H54 (cell line): Measurements from ENCODE around the gene PNMA6E.
"Not testable (repeated sequence)": the region's sequence is repeated elsewhere in the genome, so short reads cannot be mapped to it uniquely, and the experiment has no call there.

Source experiments
- DNase-seq: peaks from one replicate; pipeline ENCODE4 v3.0.0; 2011; ENCODE audit warnings: low spot score, mixed read lengths; ENCODE audit not compliant: insufficient read length
- FAIRE-seq: peaks from 3 replicates; lab custom pipeline; 2011; peaks lifted over from hg19 to GRCh38; lab: Jason Lieb, UNC
- POLR2A ChIP-seq: IDR thresholded peaks from 2 replicates; pipeline ENCODE4 v1.6.1; 2011; ENCODE audit warnings: low read depth, mild to moderate bottlenecking, low read length

The PNMA6E gene

DNA sequence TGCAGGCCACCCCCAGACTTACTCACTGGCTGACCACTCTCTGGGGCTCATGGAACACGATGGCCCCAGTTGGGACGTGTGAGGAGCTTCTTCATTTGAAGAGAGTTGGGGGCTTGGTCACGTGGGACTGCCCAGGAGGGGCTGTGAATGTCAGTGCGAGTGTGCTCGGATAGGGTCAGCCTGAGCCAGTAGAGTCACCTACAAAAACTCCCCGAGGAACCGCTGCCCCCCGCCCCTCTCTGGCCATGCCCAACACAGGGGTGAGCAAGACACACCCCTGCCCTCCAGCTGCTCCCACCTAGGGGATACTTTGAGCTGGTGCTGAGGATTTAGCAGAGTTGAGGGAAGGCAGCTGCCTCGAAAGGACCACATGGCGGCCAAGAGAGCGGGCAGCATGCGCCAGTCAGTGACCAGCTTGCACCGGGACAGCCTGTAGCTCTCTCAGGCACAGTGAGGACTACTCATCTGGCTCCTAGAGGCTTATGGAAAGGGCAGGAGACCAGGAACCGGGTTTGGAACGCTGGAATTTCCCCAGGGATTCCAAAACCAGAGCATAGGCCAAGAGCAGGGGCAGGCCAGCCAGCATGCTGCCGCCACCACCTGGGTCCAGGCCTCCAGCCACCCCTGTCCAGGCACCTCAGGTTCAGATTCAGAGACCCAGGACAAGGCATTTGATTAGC is 8.4 kb downstream of the PNMA6E start:
- DNase-seq (no peak), FAIRE-seq (no peak)
- no peak for TF ChIP-seq POLR2A

GRCh38 chrX:153389460-153389768 is 11.7 kb downstream of the PNMA6E start:
- FAIRE-seq, DNase-seq: not testable (repeated sequence)

GRCh38 chrX:153388722-153389459 is 12.3 kb downstream of the PNMA6E start:
- FAIRE-seq (no peak), DNase-seq (no peak)
- no peak for TF ChIP-seq POLR2A

DNA sequence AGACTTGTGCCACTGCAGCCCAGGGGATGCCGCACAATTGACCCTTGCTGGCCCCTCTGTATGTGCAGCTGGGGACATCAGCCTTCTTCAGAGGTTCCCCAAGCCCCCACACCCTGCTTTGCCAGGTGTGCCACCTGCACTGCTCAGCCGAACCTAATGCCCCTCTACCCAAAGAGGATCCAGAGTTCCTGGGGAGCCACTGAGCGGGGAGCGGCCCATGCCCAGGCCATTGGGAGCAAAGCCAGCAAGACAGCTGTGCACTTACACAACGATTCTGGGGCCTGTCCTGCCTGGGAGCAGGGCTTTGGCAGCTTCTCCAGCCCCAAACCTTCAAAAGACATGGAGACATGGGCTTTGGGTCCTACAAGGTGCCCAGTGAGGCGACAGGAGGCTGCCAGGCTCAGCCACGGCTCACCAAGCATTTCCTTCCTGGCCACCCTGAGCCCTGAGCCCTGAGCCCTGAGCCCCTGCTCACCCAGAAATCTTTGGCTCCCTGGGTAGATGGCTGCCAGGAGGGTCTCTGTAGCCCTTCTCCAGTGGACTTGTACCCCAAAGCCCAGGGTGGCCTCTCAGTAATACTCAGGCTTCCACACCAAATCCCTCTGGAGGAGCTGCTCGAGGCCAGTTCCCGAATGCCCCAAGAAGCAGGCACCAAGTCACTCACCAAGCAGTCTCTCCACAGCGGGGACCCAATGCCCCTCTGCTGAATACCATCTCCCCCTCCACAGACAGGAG is 13.0 kb downstream of the PNMA6E start:
- DNase-seq (no peak), FAIRE-seq (no peak)

GRCh38 chrX:153387345-153387744 is 13.8 kb downstream of the PNMA6E start:
- DNase-seq (no peak), FAIRE-seq (no peak)
- TF ChIP-seq POLR2A, result no peak

More for the DNA sequence above, 13.0 kb downstream of the PNMA6E start:
- TF ChIP-seq POLR2A, result no peak

DNA sequence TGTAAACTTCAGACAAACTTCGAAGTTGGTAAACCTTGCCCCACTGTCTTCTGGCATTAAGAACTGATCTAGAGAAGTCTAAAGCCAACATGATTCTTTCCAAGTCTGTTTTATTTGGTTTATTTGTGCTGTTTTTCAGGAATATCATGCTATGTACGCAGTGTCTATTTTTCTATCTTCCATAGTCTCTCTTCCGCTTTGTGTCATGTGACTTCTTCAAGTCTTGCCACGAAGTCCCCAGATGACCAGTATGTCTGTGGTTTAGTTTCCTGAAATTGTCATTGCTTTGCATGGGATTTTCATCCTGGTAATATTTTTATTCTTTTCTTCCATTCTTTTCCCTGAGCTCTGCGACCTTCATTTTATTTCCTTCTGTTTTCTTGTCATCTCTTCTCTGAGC is 15.1 kb downstream of the PNMA6E start:
- no peak for DNase-seq
- TF ChIP-seq POLR2A, result no peak
- no peak for FAIRE-seq

DNA sequence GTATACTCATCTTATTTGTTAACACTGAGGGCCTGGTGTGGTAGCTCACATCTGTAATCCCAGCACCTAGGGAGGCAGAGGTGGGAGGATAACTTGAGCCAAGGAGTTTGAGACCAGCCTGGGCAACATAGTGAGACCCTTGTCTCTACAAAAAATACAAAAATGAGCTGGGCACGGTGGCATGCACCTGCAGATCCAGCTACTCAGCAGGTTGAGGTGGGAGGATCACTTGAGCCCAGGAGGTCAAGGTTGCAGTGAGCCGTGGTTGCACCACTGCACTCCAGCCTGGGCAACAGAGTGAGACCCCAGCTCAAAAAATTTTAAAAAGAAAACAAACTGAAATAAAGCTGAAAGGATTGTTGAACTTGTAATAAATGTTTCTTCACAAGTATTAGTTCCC is 16.2 kb downstream of the PNMA6E start:
- not testable (repeated sequence) for DNase-seq, FAIRE-seq

- FAIRE-seq (no peak), DNase-seq (no peak)
These were observed 16.8 kb downstream of the PNMA6E start for GRCh38 chrX:153384390-153384789.

GRCh38 chrX:153382563-153383482 is 18.3 kb downstream of the PNMA6E start:
- DNase-seq (no peak), FAIRE-seq (no peak)
- TF ChIP-seq POLR2A, result no peak

More at GRCh38 chrX:153384390-153384789, 16.8 kb downstream of the PNMA6E start:
- TF ChIP-seq POLR2A, result no peak

DNA sequence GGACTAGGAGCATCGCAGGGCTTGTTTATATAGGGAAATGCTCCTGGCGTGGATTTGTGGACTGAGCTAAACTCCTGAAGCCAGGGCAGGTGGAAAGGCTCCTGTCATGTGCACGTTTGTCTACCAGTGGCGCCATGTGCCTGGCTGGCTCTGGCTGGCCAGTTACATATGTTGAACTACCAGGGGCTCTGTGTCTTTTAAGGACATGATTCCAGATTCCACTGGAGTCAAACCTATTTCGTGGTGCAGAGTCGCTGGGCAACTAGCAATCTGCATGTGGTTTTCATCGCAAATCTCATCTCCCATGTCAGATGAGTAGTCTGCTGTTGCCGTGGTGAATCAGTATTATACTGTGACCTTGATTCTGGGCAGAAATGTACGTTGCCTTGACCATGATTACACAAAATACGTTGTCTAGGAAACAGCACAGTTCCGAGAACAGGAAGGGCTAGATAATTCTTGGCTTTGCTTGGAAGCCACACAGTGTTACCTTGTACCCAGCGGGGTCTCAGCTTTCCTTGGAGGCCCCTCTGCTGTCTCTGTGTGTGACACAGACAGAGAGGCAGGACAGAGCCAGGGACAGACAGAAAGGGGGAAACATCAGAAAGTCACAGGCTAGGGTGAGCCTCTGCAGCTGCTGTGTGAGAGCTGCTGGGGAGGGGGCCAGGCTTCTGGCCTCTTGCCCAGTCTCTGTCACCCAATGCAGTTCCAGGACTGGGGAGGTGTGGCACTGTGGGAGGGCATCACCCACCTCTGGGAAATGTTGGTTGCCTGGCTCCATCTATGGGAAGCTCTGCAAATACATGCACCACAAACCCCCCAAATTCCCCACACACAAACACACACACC is 19.2 kb downstream of the PNMA6E start:
- TF ChIP-seq POLR2A, result no peak
- FAIRE-seq (no peak), DNase-seq (no peak)

- no peak for DNase-seq
- no peak for FAIRE-seq
- TF ChIP-seq POLR2A, result no peak
These were observed 20.5 kb downstream of the PNMA6E start for GRCh38 chrX:153380691-153381090.

DNA sequence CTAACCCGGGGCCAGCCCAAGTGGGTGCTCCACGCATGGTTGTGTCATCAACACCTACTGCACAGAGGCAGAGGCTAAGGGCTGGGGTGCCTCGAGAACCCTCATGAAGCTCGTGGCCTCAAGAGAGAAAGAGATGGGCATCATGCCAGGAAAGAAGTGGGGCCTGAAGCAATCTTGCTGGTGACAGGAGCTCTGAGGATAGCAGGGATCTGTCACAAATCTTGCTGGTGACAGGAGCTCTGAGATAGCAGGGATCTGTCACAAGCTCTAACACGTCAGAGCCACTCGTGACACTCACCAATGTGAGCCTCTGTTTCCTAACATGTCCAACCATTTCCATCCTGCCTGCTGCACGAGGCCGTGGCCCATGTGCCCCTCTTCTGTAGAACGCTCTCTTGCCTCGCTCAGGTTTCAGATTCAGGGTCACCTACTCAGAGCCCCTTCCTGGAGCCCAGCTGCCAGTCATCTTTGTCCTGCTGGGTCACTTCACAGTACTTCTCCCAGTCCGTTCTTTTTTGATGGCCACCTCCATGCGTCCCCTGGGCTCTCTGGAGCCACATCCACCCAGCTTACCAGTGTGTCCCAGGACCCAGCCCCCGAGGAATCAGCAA is 21.1 kb downstream of the PNMA6E start:
- DNase-seq (no peak), FAIRE-seq (no peak)
- TF ChIP-seq POLR2A, result no peak
